GM10248 (cell line): ENCODE measurements around the gene CAMKMT.
"Not testable (repeated sequence)": the region's sequence is repeated elsewhere in the genome, so short reads cannot be mapped to it uniquely, and the experiment has no call there.

ENCODE experiments used
- CTCF ChIA-PET: fragments of 300-600 bp; sonication (Branson Sonifier 250); formaldehyde crosslinking; extraction: SDS; loops from one replicate; lab custom pipeline; 2021; ENCODE audit warnings: antibody characterized with exemption; lab: Yijun Ruan, JAX
- POLR2A ChIA-PET: fragments of 350-650 bp; sonication (Branson Sonifier 250); formaldehyde crosslinking; extraction: SDS; loops from one replicate; lab custom pipeline; 2020; ENCODE audit warnings: antibody characterized with exemption; lab: Yijun Ruan, JAX
- DNase-seq: peaks from one replicate; pipeline ENCODE4 v3.0.0; 2012; ENCODE audit errors: extremely low spot score
- CTCF ChIP-seq: IDR thresholded peaks from 2 replicates; pipeline ENCODE4 v1.5.1; 2012; ENCODE audit warnings: mild to moderate bottlenecking, low read depth; ENCODE audit errors: extremely low read depth, missing control alignments, control extremely low read depth

Gene CAMKMT

DNA sequence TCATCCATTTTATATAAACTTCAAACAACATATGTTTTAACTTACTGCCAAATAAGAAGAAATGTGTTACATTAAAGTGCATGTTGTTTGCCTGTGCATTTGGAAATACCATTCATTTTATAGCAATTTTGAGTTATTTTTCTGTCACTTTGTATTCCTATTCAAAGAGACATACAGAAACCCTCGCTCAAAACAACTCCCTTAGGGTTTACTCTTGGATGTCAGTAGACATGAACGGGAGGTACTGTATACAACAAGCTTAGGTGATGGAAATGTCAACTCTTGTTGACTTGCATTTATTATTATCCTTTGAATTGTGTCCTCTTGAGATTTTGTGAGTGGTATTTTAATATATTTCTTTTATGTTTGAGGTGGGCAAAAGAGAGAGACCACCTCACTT, 132.3 kb downstream of the CAMKMT start:
- POLR2A ChIA-PET = no interaction called here
- CTCF ChIA-PET = interaction anchor here (3.2 kb wide), 1 partner anchor 14 kb away, joined by 14 read pairs; no protein-coding TSS in a partner anchor
- DNase-seq = no peak
- TF ChIP-seq CTCF = no peak

GRCh38 chr2:44495035-44495434, 133.3 kb downstream of the CAMKMT start:
- no peak for DNase-seq
- CTCF ChIA-PET = interaction anchor here (3.2 kb wide), 1 partner anchor 15 kb away, joined by 14 read pairs; no protein-coding TSS in a partner anchor
- TF ChIP-seq CTCF = no peak
- POLR2A ChIA-PET = no interaction called here

- TF ChIP-seq CTCF = no peak
- POLR2A ChIA-PET = no interaction called here
- CTCF ChIA-PET = interaction anchor here (3.2 kb wide), 1 partner anchor 15 kb away, joined by 14 read pairs; no protein-coding TSS in a partner anchor
- no peak for DNase-seq
Measured at GRCh38 chr2:44495544-44495943, 133.8 kb downstream of the CAMKMT start.

DNA sequence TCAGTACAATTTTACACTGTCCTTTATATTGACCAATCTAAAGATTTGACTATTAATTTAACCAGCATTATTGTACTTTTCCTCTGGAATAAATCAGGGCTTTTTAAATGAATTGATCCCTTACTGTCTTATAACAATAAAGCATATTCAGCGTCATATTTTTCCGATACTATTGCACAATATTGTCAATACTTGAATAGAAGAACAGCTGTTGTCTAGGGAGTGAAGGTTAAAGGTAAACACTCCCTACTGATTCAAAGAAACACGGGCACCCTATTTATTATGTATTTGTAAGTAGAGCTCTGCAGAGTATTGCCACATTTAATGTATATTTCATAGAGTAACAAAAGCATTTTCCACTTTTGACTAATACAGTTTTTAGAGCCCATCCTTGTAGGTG, 134.4 kb downstream of the CAMKMT start:
- POLR2A ChIA-PET = no interaction called here
- no peak for TF ChIP-seq CTCF
- no peak for DNase-seq
- CTCF ChIA-PET = interaction anchor here (0.9 to 3.2 kb wide), 2 partner anchors 10 to 16 kb away, joined by 3 to 14 read pairs; no protein-coding TSS in a partner anchor

- CTCF ChIA-PET = interaction anchor here (1.0 to 1.3 kb wide), 2 partner anchors 17 to 19 kb away, joined by 4 to 9 read pairs; no protein-coding TSS in a partner anchor
- no peak for DNase-seq
- POLR2A ChIA-PET = no interaction called here
- TF ChIP-seq CTCF = no peak
Measured at GRCh38 chr2:44498551-44498950, 136.8 kb downstream of the CAMKMT start.

GRCh38 chr2:44505664-44506063, 143.9 kb downstream of the CAMKMT start:
- DNase-seq, POLR2A ChIA-PET: not testable (repeated sequence)
- CTCF ChIA-PET = interaction anchor here (1.4 to 2.9 kb wide), 2 partner anchors 26 to 264 kb away, joined by 3 to 10 read pairs; no protein-coding TSS in a partner anchor

DNA sequence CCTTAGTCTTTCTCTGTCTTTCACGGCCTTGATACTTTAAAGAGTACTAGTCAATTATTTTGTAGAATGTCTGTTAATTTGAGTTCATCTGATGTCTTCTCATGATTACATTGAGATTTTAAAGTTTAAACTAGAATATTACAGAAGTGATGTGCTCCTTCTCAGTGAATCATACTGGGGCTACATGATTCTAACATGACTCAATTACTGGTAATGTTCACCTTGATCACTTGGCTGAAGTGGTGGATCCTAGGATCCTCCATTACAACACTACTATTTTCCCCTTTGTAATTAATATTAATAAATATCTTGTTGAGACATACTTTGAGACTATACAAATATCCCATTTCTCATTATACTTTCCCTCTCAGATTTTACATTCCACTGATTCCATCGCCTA, 148.5 kb downstream of the CAMKMT start:
- no peak for TF ChIP-seq CTCF
- ChIA-PET CTCF (interaction anchor here (1.3 kb wide), 1 partner anchor 50 kb away, joined by 3 read pairs; no protein-coding TSS in a partner anchor), POLR2A (no interaction called here)
- DNase-seq = no peak
